K562 (cell line): ENCODE measurements around the gene IPP. TPM values are rescaled to one million over a fixed set of nuclear protein-coding genes. Genes with fewer than 3 reads are reported as not detected.

Source experiments
- BCOR ChIP-seq: fragments of 450-650 bp; IDR thresholded peaks from 2 replicates; pipeline ENCODE4 v1.6.1; 2016
- CEBPB ChIP-seq: fragments of 450-650 bp; IDR thresholded peaks from 2 replicates; pipeline ENCODE4 v1.6.1; 2016; ENCODE audit warnings: missing genetic modification characterization, missing compliant biosample characterization
- CREM ChIP-seq: IDR thresholded peaks from 2 replicates; pipeline ENCODE4 v1.6.1; 2014; ENCODE audit warnings: antibody characterized with exemption, low read depth
- FOXJ3 ChIP-seq: sonication (generic); formaldehyde crosslinking; IDR thresholded peaks from 2 replicates; pipeline ENCODE4 v1.4.0; 2020; ENCODE audit warnings: mild to moderate bottlenecking, missing genetic modification reagents
- GTF2F1 ChIP-seq: IDR thresholded peaks from 2 replicates; pipeline ENCODE4 v1.6.1; 2011; ENCODE audit warnings: low read depth, low read length, improper control_type of control experiment
- JUND ChIP-seq, 2 experiments: IDR thresholded peaks; 2 replicates in 1 of 2; 3 replicates in 1 of 2; pipeline ENCODE4 v1.6.1; 2011; ENCODE audit warnings: borderline replicate concordance in 2 of 2, low read depth in 2 of 2, low read length in 2 of 2, improper control_type of control experiment in 1 of 2, missing biosample characterization in 1 of 2, missing genetic modification characterization in 1 of 2, missing genetic modification reagents in 1 of 2
- KDM4B ChIP-seq, 2 experiments: fragments of 450-650 bp in 1 of 2; sonication (generic) in 1 of 2; IDR thresholded peaks; 2 replicates each; pipeline ENCODE4 v1.6.1; 2016 to 2017; ENCODE audit warnings: borderline replicate concordance in 2 of 2, antibody characterized with exemption in 1 of 2, low read depth in 1 of 2, mild to moderate bottlenecking in 1 of 2
- NR2C1 ChIP-seq, 2 experiments: fragments of 450-650 bp; IDR thresholded peaks; 2 replicates each; pipeline ENCODE4 v1.6.1; 2017; ENCODE audit warnings: mild to moderate bottlenecking in 2 of 2, antibody characterized with exemption in 1 of 2, inconsistent platforms in 1 of 2, missing compliant biosample characterization in 1 of 2, missing genetic modification characterization in 1 of 2
- POLR2B ChIP-seq: fragments of 450-650 bp; IDR thresholded peaks from 2 replicates; pipeline ENCODE4 v1.6.1; 2018; ENCODE audit warnings: low read depth; ENCODE audit not compliant: partially characterized antibody
- SREBF2 ChIP-seq: sonication (generic); formaldehyde crosslinking; IDR thresholded peaks from 2 replicates; pipeline ENCODE4 v1.4.0; 2020; ENCODE audit warnings: mild to moderate bottlenecking, missing genetic modification reagents
- TAF9B ChIP-seq: fragments of 450-650 bp; IDR thresholded peaks from 2 replicates; pipeline ENCODE4 v1.6.1; 2018; ENCODE audit warnings: mild to moderate bottlenecking; ENCODE audit not compliant: partially characterized antibody
- TEAD1 ChIP-seq, 2 experiments: fragments of 450-650 bp in 1 of 2; sonication (generic) in 1 of 2; formaldehyde crosslinking; IDR thresholded peaks; 2 replicates each; pipeline versions ENCODE4 v1.4.0 to v1.8.0; 2020 to 2022; ENCODE audit warnings: mild to moderate bottlenecking in 2 of 2, missing genetic modification reagents in 1 of 2
- ZNF224 ChIP-seq: sonication (generic); formaldehyde crosslinking; IDR thresholded peaks from 2 replicates; pipeline ENCODE4 v1.8.0; 2022; ENCODE audit warnings: mild to moderate bottlenecking, missing genetic modification reagents
- polyA plus RNA-seq, 8 experiments: library from polyadenylated mRNA; depleted of rRNA in 4 of 8; stranded (reverse) in 5 of 8; unstranded in 3 of 8; fragments of >200 nt; fragmentation: Nextera tagmentation in 2 of 8; fragmentation: Illumina TruSeq in 1 of 8; extraction: Ambion mirVana in 2 of 8; extraction: Trizol in 1 of 8; gene quantifications; 2 replicates each; pipeline versions ENCODE4 v1.2.1 to v1.2.3, GENCODE V29; 2011 to 2014; ENCODE audit warnings: inconsistent platforms in 1 of 8, missing spikeins in 1 of 8
- total RNA-seq, 7 experiments: library from RNA; depleted of rRNA in 6 of 7; stranded (reverse); fragments of >200 nt in 6 of 7; fragmentation: Illumina TruSeq in 2 of 7; extraction: Trizol in 2 of 7; gene quantifications; 2 replicates each; pipeline versions ENCODE4 v1.2.1 to v1.2.3, GENCODE V29; 2011 to 2021; ENCODE audit warnings: low replicate concordance in 1 of 7
- TF ChIP-seq, protein P1 (sequence below): sonication (generic); formaldehyde crosslinking; IDR thresholded peaks from 2 replicates; pipeline ENCODE4 v1.9.0; 2022; ENCODE audit warnings: mild to moderate bottlenecking, missing genetic modification reagents
- TF ChIP-seq, protein P2 (sequence below): sonication (generic); formaldehyde crosslinking; IDR thresholded peaks from 2 replicates; pipeline ENCODE4 v1.8.0; 2022; ENCODE audit warnings: mild to moderate bottlenecking, missing genetic modification reagents
- TF ChIP-seq, protein P3 (sequence below): fragments of 250-450 bp; sonication (Bioruptor Pico); IDR thresholded peaks from 2 replicates; pipeline ENCODE4 v1.6.1; 2021; ENCODE audit warnings: mild to moderate bottlenecking
- TF ChIP-seq, protein P4 (sequence below): fragments of 250-450 bp; sonication (Bioruptor Pico); IDR thresholded peaks from 2 replicates; pipeline ENCODE4 v1.8.0; 2022; ENCODE audit warnings: moderate library complexity, mild to moderate bottlenecking, inconsistent platforms
- TF ChIP-seq, protein P5 (sequence below): sonication (generic); formaldehyde crosslinking; IDR thresholded peaks from 2 replicates; pipeline ENCODE4 v1.8.1; 2023; ENCODE audit warnings: missing genetic modification reagents, mild to moderate bottlenecking, borderline replicate concordance

The IPP gene
- total and polyA plus RNA-seq, 9 of the 15 experiments (the other 6 are each of a cell fraction or from before 2014, with no cell fraction given) = 6.9 to 15.1 (median 9.7) TPM

DNA sequence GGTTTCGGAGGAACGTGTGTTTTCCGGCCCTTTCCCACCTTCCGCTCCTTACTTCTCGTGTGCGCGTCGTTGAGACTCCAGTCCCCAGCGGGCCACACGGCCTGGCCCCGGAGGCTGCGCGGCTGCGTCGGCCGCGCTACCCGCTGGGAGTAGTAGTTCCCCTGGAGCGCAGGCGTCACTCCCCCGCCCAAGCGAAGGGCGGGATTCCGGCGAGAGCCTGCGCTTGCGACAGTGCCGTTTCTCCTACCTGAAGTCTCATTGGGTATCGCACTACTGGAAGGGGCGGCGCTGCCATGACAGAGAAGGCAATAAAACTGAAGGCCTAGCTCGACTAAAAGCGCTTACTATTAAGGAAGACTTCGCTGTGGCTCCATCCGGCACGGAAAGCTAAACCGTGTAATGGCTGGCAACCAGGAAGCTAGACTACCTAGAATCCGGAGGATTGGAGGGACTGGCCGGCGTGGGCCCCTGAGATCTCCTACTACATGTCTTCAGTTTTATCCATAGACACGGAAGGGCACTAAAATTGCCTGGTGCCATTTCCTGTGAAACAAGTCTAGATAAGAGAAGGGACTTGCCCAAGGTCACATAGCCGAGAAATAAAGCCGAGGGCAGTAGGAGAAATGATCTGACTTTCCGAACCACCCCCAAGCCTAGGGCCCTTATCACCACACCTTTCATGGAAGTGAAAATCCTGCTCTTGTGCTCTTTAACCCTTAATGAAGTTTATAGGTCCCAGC lies 63.3 kb downstream of the IPP start (continued):
- TF ChIP-seq, protein P1, sequence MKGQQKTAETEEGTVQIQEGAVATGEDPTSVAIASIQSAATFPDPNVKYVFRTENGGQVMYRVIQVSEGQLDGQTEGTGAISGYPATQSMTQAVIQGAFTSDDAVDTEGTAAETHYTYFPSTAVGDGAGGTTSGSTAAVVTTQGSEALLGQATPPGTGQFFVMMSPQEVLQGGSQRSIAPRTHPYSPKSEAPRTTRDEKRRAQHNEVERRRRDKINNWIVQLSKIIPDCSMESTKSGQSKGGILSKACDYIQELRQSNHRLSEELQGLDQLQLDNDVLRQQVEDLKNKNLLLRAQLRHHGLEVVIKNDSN = no peak; the same call in 1 of the 2 replicates
- TF ChIP-seq TAF9B = peak; percentile 70
- peak; percentile 96 for TF ChIP-seq CEBPB (tag)
- TF ChIP-seq ZNF224 = no peak
- TF ChIP-seq BCOR = peak; percentile 61; the same call in 1 of the 2 replicates
- peak; percentile 56; the same call in 1 of the 2 replicates for TF ChIP-seq JUND (IDR thresholded peaks at IDR 0.05; ENCODE audit: borderline replicate concordance, low read depth, low read length)
- peak; percentile 22; the same call in 1 of the 3 replicates for TF ChIP-seq JUND (tag; IDR thresholded peaks at IDR 0.05; ENCODE audit: borderline replicate concordance, low read depth, low read length)
- no peak; the same call in none of the 2 replicates for TF ChIP-seq NR2C1 (IDR thresholded peaks at IDR 0.05)
- peak; percentile 78 for TF ChIP-seq NR2C1 (tag; IDR thresholded peaks at IDR 0.05)
- TF ChIP-seq, protein P2, sequence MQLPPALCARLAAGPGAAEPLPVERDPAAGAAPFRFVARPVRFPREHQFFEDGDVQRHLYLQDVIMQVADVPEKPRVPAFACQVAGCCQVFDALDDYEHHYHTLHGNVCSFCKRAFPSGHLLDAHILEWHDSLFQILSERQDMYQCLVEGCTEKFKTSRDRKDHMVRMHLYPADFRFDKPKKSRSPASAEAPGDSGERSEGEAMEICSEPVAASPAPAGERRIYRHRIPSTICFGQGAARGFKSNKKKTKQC (CRISPR knock-in tag) = no peak
- TF ChIP-seq GTF2F1 = peak; percentile 78; the same call in 1 of the 2 replicates
- peak in 1 of 2 experiments; percentile 87; a peak in 2 of 4 replicates for TF ChIP-seq TEAD1 (CRISPR knock-in tag; IDR thresholded peaks at IDR 0.05)
- TF ChIP-seq CREM = peak; percentile 95
- TF ChIP-seq FOXJ3 (CRISPR knock-in tag) = no peak
- TF ChIP-seq, protein P3, sequence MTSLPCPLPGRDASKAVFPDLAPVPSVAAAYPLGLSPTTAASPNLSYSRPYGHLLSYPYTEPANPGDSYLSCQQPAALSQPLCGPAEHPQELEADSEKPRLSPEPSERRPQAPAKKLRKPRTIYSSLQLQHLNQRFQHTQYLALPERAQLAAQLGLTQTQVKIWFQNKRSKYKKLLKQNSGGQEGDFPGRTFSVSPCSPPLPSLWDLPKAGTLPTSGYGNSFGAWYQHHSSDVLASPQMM (CRISPR knock-in tag) = no peak; the same call in 1 of the 2 replicates
- peak; percentile 97 for TF ChIP-seq POLR2B
- TF ChIP-seq, protein P4, sequence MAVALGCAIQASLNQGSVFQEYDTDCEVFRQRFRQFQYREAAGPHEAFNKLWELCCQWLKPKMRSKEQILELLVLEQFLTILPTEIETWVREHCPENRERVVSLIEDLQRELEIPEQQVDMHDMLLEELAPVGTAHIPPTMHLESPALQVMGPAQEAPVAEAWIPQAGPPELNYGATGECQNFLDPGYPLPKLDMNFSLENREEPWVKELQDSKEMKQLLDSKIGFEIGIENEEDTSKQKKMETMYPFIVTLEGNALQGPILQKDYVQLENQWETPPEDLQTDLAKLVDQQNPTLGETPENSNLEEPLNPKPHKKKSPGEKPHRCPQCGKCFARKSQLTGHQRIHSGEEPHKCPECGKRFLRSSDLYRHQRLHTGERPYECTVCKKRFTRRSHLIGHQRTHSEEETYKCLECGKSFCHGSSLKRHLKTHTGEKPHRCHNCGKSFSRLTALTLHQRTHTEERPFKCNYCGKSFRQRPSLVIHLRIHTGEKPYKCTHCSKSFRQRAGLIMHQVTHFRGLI (CRISPR knock-in tag) = no peak
- 0 out of 2 replicates have a peak, but pooled peaks have one; percentile 77 for TF ChIP-seq SREBF2 (CRISPR knock-in tag)
- 0 out of 4 replicates have a peak, but pooled peaks of 1 of the 2 experiments have one; percentile 29 for TF ChIP-seq KDM4B (IDR thresholded peaks at IDR 0.05; ENCODE audit: borderline replicate concordance in 2 of 2, low read depth in 1 of 2)
- TF ChIP-seq, protein P5, sequence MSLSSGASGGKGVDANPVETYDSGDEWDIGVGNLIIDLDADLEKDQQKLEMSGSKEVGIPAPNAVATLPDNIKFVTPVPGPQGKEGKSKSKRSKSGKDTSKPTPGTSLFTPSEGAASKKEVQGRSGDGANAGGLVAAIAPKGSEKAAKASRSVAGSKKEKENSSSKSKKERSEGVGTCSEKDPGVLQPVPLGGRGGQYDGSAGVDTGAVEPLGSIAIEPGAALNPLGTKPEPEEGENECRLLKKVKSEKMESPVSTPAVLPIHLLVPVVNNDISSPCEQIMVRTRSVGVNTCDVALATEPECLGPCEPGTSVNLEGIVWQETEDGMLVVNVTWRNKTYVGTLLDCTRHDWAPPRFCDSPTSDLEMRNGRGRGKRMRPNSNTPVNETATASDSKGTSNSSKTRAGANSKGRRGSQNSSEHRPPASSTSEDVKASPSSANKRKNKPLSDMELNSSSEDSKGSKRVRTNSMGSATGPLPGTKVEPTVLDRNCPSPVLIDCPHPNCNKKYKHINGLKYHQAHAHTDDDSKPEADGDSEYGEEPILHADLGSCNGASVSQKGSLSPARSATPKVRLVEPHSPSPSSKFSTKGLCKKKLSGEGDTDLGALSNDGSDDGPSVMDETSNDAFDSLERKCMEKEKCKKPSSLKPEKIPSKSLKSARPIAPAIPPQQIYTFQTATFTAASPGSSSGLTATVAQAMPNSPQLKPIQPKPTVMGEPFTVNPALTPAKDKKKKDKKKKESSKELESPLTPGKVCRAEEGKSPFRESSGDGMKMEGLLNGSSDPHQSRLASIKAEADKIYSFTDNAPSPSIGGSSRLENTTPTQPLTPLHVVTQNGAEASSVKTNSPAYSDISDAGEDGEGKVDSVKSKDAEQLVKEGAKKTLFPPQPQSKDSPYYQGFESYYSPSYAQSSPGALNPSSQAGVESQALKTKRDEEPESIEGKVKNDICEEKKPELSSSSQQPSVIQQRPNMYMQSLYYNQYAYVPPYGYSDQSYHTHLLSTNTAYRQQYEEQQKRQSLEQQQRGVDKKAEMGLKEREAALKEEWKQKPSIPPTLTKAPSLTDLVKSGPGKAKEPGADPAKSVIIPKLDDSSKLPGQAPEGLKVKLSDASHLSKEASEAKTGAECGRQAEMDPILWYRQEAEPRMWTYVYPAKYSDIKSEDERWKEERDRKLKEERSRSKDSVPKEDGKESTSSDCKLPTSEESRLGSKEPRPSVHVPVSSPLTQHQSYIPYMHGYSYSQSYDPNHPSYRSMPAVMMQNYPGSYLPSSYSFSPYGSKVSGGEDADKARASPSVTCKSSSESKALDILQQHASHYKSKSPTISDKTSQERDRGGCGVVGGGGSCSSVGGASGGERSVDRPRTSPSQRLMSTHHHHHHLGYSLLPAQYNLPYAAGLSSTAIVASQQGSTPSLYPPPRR (CRISPR knock-in tag) = 0 out of 2 replicates have a peak, but pooled peaks have one; percentile 14
